NCI-H526 treated with DMSO at 0.1 percent for 48 hours (cell line): ENCODE measurements around the gene AMBP.

Experiments
- DNase-seq: peaks from one replicate; lab custom pipeline; 2025; lab: John Stamatoyannopoulos, UW

Gene AMBP

DNA sequence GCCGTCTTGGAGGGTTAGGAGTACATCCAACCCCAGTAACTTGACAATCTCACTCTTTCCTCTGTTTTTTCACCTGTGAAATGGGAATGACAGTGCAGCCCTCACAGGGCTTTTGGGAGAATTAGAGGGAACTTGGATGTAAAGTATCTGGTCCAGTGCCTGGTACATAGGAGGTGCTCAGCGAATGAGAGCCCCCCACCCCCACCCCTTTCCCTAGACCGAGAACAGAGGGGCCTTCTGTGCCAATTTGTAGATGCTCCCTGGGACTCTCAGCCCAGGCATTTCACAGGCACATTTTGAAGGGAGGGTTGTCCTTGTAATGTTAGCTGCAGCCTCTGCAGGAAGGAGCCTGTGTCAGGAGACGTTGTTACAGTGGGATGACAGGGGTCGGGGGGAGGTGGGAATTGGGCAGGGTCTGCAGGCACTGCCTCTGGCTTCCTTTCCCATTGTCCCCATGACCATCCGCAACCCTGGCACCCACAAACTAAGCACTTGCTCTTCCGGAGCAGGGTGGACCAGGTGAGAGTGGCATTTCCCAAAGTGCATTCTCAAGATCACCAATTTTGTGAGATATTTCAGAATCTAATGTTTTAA is 47.0 kb downstream of the AMBP start:
- DNase-seq = no peak

DNA sequence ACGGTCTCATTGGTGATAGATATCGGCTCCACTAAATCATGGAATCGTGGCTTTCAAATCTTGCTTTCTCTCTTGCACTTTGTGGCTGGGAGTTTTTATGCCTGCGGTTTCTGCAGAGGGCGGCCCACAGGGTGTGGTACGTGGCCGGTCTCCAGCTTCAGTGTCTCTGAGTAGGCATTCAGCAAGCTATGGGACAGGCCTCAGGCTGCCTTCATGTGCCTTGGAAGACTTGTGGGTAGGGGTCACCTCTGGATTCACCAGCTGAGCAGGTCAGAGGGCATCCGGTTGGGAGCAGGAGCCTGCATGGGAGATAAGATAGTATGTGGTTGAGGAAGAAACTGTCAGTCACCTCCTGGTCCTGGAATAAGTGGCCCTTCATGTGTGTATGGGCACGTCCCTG is 47.7 kb downstream of the AMBP start:
- no peak for DNase-seq

DNA sequence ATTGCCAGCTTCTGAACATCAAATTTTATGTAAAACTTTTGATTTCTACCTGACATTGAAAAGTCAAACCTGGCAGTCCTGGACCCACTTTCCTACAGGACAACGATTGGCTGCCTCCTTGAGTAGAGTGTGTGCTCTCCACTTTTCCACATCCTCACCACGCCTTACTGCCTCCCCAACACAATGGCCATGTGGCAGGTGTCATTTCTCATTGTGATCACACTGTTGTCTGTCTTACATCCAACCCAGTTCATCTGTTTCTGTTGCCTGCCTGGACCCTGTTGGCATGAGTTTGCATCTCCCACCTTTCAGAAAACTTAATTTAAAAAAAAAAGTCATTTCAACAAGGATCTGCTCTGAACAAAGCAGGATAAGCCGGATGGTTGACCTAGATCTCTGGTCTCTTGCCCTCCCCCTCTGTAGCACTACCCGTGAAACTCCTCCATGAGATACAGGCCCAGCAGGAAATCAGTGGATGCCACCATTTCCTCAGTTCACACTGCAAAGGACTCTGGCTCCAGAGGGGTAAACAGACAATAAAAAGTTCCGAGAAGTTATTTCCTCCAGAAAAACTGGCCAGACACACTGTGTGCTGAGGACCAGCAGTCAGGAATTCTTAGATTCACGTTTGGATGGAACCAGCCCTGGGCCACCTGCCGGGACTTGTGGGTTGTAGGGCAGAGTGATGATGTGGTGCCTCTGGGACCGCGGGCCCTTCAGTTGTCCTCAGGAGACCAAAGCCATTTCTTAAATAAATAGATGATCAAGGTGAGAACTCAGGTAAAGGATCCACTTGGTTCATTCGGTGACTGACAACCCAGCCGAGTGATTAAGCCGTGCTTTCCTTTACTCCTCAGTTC is 48.6 kb downstream of the AMBP start:
- DNase-seq = no peak

DNA sequence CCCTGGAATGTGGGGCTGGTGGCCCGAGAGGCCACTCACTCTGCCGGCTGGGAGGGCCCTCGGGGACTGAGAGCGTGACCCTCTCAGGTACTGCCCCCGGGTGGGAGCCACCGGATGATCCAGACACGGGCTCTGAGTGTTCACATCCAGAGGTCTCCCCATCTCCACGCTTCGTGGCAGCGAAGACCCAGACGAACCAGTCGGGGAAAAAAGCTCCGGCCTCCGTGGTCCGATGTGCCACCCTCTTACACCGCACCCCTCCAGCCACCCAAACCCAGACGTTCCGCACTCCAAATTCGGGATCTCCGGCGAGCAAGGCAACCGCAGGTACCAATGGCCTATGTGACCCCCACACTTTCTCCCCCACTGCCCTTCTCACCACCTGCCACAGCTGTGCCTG is 49.5 kb downstream of the AMBP start:
- no peak for DNase-seq

DNA sequence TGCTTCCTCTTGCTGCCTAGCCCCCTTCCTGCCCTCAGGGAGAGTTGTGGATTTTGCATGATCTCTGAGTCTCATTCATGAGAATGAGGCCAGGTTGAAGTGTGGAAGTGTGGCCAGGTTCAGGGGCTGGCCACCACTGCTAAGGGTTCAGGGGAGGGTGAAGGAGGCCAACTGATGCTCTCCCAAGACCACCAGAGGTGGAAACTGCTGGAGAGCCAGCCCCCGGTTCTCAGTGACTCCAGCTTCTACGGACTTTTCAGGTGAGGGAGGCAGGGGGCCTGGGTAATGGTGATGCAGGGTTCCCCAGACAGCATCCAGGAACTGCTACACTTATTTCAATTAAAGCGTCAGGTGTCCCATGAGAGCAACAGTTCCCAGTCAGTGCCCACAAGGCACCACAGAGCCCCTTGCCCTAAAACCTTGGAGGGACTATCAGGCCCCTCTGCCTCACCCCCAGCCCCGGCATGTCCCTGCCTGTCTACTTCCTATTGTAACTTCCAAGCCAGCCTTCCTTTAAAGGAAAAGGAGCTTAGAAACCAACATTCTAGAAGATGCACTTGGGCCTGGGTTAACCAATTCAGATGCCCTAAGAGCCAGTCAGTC is 50.1 kb downstream of the AMBP start:
- no peak for DNase-seq

DNA sequence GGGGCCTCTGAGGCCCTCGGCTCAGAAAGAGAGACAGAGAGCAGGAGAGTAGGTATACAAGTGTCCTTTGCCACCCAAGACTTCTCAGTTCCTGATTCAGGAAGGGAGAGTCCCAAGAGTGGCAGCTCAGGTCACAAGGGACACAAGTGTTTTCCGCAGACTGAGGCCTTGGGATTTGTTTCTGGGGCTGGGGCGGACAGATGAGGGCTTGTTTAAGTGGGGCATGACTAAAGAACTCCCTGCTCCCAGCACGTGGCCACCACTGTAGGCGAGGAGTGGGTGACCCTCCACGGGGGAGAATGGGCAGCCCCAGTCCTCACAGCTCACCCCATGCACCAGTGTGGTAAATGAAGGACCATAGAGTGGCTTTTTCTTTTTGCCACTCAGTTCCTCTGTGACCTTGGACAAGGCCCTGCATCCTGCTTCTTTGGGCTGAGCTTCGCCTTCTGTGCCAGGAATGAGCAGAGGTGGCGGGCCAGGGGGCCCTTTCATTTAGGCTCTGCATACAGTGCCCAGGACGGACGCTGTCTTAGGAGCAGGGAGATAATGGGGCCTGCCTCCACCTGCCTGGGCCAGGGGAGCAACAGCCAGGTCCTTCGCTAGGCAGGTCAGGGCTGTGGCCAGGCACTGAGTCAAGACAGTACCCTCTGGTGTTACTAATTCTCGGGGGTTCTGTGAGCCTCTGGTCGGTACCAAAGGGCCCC is 50.8 kb downstream of the AMBP start:
- no peak for DNase-seq

DNA sequence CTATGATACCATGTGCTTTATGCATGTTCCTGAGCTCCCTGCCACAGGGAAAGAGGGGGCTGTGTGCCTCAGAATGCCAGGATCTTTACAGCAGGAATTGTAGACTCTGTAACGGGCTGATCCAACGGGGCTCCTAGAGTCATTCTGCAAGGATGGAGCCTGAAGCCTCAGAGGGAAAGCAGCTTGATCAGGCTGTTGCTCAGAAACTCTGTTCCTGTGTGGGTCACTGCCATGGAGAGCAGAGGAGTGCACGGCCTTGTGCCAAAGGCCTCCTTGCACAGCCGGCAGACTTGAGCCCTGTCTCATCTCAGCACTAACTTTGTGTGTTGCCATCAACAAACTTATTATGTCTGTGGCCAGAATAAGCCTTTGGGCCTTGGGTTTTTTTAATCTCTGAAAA is 51.8 kb downstream of the AMBP start:
- DNase-seq = no peak

DNA sequence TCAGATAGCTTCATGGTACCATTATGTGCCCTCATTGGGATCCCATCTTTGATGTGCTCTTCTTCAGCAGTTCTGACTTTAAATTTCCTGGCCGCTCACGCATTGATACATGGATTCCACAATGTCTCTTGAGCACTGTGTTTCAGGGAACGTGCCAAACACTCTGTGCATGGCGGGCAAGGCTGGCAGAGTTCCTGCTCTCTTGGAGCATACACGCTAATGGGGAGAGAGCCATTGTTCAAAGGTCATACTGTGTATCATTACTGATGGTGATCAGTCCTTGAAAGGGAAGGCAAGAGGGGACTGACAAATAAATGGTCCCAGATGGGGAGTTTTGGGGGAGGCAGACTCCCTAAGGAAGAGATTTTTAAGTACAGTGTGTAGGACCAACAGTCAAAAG is 52.3 kb downstream of the AMBP start:
- no peak for DNase-seq

DNA sequence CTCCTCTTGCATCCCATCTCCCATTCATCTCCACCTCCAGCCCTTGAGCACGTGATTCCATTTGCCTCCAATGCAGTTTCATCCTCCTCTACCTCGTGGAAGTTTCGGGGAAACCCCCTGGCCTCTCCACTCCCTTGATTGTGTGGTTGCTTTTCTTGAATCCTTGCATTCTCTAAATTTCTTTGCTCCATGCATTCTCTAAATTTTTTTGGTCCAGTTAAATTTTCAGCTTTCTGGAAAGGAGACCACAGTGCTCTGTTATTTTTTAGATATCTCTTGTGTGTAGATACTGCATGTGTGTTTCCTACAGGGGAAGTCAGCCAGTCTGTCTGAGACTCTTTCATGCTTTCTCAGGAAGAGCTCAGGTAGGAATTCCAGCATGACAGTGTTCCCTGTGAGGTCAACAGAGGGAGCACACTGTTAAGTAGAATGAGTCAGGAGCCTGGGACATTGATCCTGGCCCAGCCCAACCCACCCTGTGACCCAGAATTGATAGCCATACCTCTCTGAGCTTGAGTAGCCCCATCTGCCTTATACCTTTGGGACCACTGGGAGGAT is 52.8 kb downstream of the AMBP start:
- DNase-seq = no peak

DNA sequence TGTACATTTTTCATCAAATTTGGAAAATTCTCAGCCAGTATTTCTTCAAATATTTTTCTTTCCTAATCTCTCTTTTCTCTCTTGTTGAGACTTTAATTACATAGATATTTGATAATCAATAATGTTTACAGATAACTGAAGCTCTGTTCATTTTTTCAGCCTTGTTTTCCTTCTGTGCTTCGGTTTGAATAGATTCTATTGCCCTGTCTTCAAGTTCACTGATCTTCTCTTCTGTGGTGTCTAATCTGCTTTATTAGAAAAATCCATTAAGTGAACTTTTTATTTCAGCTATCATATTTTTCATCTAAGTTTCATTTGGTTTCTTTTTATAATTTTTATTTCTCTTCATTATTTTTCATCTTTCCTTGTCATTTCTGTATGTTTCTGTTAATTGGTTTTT is 54.1 kb downstream of the AMBP start:
- no peak for DNase-seq

DNA sequence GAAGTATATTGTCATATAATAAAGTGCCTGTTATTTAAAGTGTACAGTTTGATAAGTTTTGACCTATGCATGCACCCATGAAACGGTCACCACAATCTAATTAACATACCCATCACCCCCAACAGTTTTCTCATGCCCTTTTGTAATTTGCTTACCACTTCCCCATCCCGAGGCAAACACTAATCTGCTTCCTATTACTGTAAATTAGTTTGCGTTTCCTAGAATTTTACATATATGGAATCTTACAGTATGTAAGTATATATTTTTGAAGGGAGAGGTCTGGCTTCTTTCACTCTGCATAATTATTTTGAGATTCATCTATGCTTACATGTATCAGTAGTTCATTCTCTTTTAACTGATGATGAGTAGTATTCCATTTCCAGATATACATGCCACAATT is 56.5 kb downstream of the AMBP start:
- DNase-seq = no peak

DNA sequence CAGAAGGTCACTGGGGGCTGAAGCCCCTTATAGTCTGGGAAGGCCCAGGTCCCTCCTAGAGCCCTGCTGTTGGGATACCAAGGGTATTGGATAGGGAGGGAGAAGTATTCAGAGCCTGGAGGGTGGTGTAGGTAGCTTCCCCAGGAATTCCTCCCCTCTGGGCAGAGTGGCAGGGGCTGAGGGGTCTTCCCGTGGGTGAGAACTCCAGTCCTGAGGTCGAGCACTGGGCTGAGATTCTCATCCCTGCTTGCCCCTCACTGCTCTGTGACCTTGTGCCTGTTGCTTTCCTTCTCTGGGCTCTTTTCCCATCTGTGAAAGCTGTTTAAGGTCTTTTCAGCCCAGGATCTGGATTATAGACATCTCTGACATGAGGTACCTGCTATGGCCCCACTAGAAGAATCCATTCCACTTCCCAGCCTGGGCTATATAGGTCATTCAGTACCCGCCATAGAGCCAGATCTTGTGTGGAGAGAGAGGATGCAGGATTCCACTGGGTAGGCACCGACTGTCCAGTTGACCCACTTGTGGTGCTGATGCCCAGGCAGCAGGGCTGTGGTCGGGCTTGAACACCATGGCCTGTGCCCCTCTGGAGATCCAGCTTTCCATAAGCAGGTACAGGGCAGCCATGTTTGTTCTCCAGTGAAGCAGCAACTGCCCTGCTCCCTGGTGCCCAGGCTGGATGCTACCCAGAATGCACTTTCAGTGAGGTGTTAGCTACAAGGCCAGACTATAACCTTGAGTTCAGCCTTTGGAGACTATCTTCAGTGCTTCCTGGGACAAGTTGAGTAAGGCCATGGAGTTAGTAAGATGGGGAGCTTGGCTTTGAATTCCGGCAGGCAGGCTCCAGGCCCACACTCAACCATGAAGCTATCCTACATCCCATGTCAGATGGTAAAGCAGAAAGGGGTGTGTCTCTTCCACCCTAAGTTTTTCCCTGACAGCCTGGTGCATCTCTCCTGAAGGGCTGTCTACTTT is 60.1 kb downstream of the AMBP start:
- no peak for DNase-seq

DNA sequence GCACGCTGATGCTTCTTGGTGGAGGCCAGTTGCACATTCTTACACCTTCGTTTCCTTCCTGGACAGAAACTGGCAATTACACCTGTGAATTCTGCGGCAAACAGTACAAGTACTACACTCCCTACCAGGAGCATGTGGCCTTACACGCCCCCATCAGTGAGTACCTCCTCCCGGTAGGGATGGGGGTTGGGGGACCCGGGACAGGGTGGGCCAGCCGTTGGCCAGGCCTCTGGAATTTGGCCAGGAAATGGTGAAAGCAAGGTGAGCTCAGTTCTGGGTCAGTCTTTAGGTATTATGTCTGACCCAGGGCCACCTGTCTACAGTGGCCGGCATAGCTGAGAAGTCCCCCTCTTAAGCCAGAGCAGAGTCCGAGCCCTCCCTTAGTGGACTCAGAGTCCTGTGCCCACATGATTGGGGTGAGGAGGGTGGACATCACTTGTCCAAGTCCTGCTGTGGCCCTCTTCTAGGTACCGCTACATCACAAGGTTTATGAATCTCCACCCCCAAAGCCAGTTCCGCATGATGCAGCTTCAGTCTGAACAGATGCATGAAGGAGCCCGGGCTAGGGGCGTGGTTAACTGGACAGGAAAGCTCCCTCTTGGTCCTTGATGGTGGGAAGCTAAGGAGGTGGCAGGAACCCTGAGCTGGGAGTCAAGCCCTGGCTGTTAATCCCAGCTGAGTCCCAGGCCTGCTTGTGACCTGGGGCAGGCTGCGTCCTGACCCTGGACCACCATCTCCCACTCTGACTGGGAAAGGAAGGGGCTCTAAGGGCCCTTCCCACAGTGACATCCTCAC is 61.3 kb downstream of the AMBP start:
- DNase-seq = no peak

DNA sequence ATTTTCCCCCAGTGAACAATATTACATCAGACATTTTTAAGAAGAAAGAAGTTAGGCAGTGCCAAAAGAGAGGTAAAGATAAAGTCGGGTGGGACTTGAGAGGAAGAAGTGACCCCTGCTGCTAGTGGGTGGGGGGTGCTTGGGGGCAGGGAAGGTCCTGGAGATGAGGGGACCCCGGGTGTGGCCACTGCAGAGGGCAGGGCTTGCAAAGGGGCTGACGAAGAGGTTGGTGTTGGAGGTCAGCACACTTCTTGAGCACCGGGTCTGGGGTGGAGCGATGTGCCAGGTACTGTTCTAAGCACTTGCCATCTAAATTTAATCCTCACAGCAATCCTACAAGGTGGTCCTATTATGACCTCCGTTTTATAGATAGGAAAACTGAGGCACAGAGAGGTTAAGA is 62.0 kb downstream of the AMBP start:
- DNase-seq = no peak

DNA sequence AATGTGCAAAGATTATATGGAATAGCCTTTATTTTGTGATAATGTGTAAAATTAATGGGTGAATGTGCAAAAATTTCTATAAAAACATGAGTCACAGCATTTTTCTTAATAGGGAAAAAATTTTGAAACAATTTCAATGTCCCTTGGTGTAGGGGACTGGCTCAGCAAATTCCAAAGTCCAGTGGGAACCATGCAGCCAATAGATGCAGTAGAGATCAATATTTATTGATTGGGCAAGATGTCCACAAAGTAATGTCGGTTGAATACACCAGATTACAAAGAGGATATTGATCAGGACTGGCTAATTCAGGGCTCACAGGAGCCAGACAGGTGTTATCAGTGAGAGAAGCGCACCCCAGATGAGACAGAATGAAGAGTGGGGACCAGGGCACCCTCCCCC is 62.5 kb downstream of the AMBP start:
- no peak for DNase-seq

DNA sequence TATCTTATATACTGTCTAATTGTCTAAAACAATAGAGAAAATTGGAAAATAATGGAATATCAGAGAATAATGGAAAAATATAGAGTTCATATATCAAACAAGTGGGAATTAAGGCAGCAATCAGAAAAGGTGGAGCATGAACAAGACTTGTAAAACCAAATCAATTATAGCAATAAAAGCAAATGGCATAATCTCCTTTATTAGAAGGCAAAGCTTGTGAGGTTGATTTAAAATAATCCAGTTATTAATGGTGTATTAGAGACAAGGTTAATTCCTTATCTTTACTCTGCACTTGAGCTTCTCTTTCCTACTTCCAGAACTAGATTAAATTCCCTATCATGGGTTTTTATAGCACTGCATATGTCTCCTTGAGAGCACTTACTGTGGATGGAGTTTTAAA is 64.1 kb downstream of the AMBP start:
- no peak for DNase-seq

DNA sequence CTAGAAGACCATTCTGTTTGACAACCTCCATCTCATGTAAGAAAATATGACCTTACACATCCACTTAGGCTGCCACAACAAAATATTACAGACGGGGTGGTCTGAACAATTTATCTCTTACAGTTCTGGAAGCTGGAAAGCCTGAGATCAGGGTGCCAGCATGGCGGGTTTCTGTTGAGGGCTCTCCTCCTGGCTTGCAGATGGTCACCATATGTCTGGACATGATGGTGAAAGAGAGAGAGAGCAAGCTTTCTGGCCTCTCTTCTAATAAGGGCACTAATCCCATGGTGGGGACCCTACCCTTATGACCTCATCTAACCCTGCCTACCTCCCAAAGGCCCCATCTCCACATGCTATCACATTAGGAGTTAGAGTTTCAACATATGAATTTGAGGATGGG is 66.0 kb downstream of the AMBP start:
- no peak for DNase-seq

DNA sequence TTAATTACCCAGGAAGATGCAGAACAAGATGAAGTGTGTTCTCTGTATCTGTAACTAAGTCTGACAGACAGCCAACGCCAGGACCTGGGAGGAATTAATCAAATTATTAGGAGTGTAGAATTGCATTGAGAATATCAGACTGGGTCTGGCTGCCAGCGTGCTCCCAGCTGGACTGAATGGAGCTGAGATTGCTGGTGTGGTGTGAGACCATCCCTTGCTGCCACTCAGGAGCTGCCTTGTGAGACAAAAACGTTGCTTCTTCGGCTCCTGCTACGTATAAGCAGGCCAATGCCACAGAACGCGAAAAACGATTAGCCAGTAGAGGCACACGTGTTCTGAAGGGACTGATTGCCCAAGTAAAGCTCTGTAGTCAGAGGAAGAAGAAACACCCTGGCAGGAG is 66.8 kb downstream of the AMBP start:
- DNase-seq = no peak
